ENCODE results near the gene LY6G5C.

DNA sequence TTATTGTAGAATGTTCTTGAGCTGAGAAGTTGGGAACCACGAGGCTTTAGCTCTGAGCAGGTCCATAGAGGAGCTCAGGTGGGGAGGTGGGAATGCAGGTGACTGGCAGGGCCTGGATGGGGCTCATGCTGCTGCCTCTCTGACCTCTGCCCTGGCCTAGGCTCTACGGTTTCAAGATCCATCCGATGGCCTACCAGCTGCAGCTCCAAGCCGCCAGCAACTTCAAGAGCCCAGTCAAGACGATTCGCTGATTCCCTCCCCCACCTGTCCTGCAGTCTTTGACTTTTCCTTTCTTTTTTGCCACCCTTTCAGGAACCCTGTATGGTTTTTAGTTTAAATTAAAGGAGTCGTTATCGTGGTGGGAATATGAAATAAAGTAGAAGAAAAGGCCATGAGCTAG is 11.2 kb downstream of the LY6G5C start, which contains the start of gene LY6G5B:
- TF ChIP-seq, protein P1, sequence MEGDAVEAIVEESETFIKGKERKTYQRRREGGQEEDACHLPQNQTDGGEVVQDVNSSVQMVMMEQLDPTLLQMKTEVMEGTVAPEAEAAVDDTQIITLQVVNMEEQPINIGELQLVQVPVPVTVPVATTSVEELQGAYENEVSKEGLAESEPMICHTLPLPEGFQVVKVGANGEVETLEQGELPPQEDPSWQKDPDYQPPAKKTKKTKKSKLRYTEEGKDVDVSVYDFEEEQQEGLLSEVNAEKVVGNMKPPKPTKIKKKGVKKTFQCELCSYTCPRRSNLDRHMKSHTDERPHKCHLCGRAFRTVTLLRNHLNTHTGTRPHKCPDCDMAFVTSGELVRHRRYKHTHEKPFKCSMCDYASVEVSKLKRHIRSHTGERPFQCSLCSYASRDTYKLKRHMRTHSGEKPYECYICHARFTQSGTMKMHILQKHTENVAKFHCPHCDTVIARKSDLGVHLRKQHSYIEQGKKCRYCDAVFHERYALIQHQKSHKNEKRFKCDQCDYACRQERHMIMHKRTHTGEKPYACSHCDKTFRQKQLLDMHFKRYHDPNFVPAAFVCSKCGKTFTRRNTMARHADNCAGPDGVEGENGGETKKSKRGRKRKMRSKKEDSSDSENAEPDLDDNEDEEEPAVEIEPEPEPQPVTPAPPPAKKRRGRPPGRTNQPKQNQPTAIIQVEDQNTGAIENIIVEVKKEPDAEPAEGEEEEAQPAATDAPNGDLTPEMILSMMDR (IDR thresholded peaks at IDR 0.05): no peak
- no peak for TF ChIP-seq POLR2A (IDR thresholded peaks at IDR 0.05)
- TF ChIP-seq EP300 (IDR thresholded peaks at IDR 0.05): no peak

All from tibial nerve (tissue), 4 donors.